GM12891 (cell line): Measurements from ENCODE around the gene CBFB.

Experiments used
- PAX5 ChIP-seq: IDR thresholded peaks from 2 replicates; pipeline ENCODE4 v1.6.1; 2011; ENCODE audit warnings: low read length, moderate library complexity, mild to moderate bottlenecking; ENCODE audit not compliant: insufficient read depth, severe bottlenecking
- POLR2A ChIP-seq: IDR thresholded peaks from 2 replicates; pipeline ENCODE4 v1.6.1; 2011; ENCODE audit warnings: low read depth, low read length, control low read depth
- POLR2AphosphoS5 ChIP-seq: IDR thresholded peaks from 2 replicates; pipeline ENCODE4 v1.6.1; 2011; ENCODE audit warnings: low read depth, low read length, control low read depth
- POU2F2 ChIP-seq: IDR thresholded peaks from 2 replicates; pipeline ENCODE4 v1.6.1; 2011; ENCODE audit warnings: low read depth, mild to moderate bottlenecking, control low read depth, low read length, moderate library complexity
- SPI1 ChIP-seq: IDR thresholded peaks from 2 replicates; pipeline ENCODE4 v1.6.1; 2011; ENCODE audit warnings: low read depth, low read length, control low read depth
- TAF1 ChIP-seq: IDR thresholded peaks from 2 replicates; pipeline ENCODE4 v1.6.1; 2011; ENCODE audit warnings: low read depth, low read length, control low read depth

DNA sequence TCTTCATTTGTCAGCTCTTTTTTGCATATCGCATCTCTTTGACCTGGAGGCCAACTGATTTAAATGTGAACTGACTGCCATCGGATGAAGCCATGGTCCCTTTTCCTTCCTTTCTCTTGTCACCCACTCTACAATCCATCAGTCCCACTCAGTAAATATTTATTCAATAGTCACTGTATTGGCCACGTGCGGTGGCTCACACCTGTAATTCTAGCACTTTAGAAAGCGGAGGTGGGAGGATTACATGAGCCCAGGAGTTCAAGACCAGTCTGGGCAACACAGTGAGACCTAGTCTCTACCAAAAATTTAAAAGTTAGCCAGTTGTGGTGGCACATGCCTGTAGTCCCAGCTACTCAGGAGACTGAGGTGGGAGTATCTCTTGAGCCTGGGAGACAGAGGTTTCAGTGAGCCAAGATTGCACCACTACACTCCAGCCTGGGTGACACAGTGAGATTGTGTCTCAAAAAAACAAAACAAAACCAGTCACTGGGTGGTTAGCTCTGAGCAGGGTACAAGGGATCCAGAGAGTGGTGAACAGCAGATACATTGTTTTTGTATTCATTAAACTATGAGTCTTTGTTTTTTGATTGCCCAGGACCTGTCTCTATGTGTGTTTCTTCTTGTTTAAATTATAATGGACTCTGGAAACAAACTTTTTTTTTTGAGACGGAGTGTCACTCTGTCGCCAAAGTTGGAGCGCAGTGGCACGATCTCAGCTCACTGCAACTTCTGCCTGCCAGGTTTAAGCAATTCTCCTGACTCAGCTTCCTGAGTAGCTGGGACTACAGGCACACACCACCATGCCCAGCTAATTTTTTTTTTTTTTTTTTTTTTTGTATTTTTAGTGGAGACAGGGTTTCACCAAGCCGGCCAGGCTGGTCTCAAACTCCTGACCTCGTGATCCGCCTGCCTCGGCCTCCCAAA is 87.7 kb downstream of the CBFB start:
- TF ChIP-seq POLR2A (no peak), POLR2AphosphoS5 (no peak), SPI1 (no peak), TAF1 (no peak), PAX5 (no peak), POU2F2 (no peak)
